Epidermal melanocyte (primary cell): Measurements from ENCODE around the gene SEPSECS.
"Not testable (repeated sequence)": the region's sequence is repeated elsewhere in the genome, so short reads cannot be mapped to it uniquely, and the experiment has no call there.

Experiments used
- DNase-seq: peaks from one replicate; pipeline ENCODE4 v3.0.0; 2011; ENCODE audit warnings: low spot score; ENCODE audit not compliant: insufficient read length

Gene SEPSECS

DNA sequence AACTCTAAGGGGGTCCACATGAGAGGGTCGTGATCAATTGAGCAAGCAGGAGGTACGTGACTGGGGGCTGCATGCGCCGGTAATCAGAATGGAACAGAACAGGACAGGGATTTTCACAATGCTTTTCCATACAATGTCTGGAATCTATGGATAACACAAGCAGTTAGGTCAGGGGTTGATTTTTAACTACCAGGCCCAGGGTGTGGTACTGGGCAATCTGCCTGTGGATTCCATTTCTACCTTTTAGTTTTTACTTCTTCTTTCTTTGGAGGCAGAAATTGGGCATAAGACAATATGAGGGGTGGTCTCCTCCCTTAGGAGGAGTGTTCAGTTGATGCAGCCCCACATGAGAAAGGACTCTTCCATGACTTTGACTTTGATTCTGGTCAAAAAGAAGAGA lies 76.8 kb downstream of the SEPSECS start:
- DNase-seq, result not testable (repeated sequence)

DNA sequence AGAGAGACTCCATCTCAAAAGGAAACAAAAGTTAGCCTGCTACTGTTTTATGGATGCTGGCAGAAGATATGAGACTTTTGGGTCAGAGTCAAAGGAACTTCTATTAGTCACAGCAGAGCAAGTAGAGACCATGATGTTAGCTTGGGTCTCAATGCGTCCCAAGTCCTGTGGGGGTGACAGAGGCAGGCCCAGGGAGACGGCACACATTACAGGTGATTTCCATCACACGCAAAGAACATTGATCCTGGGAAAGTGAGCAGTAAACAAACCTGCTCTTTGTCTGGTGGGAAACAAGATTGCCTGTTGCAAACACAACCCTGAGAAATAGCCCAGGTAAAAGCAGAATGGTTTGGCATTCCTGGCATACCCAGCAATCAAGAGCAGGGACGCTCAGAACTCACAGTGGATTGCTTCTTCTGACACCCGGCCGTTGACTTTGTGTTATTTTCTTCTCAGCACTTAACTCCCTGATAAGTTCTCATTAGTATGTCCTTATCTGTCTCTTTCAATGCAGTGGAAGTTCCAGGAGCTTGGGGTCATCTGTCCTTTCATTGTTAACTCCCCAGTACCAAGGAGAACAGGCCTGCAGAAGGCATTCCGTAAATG lies 78.3 kb downstream of the SEPSECS start:
- DNase-seq, result no peak

DNA sequence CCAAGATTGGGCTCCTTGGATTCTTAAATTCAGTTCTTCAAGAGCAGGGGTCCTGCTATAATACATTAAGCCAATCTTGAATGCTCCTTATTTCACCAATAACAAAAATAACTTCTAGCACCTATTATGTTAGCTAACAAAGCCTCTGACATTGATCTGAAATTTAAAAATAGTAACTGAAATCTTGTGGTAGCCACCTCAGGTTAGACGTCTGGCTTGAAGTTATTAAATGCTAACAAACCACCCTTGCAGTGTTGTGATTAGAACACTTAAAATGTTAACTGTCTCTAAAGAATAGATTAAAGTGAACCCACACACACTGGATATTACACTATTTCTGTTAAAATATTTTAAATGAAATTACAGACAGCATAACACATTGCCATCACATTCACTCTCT lies 79.7 kb downstream of the SEPSECS start:
- no peak for DNase-seq

DNA sequence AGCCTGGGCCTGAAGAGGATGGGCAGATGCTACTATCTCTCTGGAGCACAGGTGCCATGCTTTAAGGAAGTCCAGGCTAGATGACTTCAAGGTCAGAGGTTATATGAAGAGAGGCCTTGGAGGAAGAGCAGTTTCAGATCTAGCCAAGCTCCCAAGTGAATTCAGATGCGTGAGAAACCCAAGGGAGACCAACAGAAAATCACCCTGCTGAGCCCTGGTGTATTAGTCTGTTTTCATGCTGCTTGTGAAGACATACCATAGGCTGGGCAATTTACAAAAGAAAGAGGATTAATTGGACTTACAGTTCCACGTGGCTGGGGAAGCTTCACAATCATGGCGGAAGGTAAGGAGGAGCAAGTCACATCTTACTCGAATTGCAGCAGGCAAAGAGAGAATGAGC lies 81.7 kb downstream of the SEPSECS start:
- DNase-seq, result no peak

DNA sequence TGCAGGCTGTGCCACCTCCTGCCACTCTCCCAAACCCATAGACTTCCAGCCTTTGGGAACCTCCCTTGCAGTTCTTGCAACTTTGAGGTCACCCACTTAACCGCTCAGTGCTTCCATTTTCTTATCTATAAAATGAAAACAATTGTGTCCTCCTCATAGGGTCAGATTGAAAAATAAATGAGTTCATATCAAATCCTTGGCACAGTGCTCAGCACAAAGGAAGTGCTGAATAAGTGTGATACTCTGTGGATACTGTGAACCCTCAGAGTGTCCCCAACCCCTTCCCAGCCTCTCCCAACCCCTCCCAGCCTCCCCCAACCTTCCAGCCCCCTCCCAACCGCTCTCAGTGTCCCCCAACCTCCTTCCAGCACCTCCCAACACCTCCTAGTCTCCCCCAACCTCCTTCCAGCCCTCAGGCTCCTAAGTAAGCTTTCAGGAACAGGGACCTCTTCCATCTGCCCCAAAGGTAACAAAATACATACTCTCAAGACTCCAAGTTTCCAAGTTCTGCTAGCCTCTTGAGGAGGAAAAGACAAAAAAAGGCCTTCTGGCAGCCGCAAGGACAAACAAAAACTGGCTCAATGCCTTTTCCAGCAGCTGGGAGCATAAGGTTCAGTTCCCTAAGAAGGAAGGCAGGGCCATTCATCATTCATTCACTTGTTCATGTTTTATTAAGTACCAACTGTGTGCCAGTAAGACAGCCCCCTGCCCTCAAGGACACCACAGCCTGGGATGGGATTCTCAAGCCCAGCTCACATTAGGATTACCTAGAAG lies 83.4 kb downstream of the SEPSECS start:
- no peak for DNase-seq

DNA sequence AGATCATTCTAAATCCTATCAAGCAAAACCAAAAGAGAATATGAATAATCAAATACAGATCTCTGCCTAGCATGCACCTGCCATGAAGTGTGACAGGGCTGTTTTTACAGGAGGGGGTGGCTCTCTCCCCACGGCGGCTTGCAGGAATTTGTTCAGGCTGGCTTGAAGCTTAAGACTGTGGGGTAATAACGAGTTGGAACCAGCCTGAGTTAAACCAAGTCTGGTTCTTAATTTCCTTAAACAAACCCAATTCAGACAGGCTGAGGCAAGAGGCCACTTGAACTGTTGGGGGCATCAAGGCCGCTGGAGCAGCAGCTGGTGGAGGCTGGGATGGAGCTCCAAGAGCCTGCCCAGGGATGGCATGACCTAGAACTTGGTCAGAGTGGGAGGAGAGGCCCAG lies 84.4 kb downstream of the SEPSECS start:
- no peak for DNase-seq

DNA sequence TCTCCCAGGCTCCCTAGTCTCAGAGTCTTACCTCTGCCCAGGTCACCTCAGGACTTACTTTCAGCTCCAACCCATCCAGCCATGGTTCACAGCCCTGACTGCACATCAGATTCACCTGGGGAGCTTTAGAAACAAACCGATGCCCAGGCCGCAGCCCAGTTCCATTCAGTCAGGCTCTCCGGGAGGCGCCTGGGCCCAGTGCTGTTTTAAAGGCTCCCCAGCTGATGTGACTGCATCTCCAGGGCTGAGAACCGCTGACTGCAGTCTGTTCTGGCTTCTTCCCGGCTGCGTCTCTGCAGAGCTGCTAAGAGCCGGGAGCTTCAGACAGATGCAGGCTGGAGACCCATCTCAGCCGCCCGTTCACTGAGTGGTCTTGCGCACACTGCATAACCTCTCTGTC lies 85.1 kb downstream of the SEPSECS start:
- no peak for DNase-seq

DNA sequence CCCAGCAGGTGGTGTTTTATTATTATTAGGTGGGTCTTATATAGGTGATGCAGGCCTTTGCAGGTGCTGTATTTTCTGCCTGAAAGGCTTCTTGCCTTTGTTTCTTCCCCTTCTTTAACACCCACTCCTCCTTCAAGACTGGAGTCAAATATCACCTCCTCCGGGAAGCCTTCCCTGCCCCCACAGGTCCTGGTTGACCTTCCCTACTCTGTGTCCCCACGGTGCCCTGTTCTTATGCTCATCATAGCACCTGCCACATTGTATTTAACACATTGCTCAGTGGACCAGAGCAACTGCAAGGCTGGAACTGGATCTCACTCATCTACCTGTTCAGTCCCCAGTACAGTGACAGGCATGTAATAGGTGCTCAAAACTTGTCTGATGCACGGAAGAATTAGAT lies 89.7 kb downstream of the SEPSECS start:
- DNase-seq, result no peak
